ENCODE data around the gene APLP1. TPM values are rescaled to one million over a fixed set of nuclear protein-coding genes. Genes with fewer than 3 reads are reported as not detected.

APLP1 gene
- total RNA-seq, 3 donors from 2014 or later: 2.6 to 4.2 (median 3.3) TPM

- TF ChIP-seq POLR2AphosphoS5 (IDR thresholded peaks at IDR 0.05): no peak
- TF ChIP-seq POLR2A (IDR thresholded peaks at IDR 0.05): no peak
- TF ChIP-seq CTCF (IDR thresholded peaks at IDR 0.05): no peak
- H3K27me3 ChIP-seq: no peaks in the 10 kb centered on the region
- intact Hi-C loops (cut with DNase I; ENCODE audit: low total_unique reads): no loop called here
- no peak overlapping the region for H3K4me3 ChIP-seq
- no peaks in the 10 kb centered on the region for H3K9me3 ChIP-seq
- H3K27ac ChIP-seq: no peak overlapping the region
- H3K4me1 ChIP-seq: no peaks in the 10 kb centered on the region
- no peak for DNase-seq (ENCODE audit: low spot score in 2 of 2)
- no peaks in the 10 kb centered on the region for H3K36me3 ChIP-seq
Measured at GRCh38 chr19:35885225-35885738, 16.9 kb downstream of the APLP1 start.

GRCh38 chr19:35885904-35886303 is 17.5 kb downstream of the APLP1 start:
- Histone ChIP-seq H3K9me3 (no peaks in the 10 kb centered on the region), H3K4me3 (no peak overlapping the region), H3K27me3 (no peaks in the 10 kb centered on the region), H3K36me3 (no peaks in the 10 kb centered on the region), H3K4me1 (no peaks in the 10 kb centered on the region), H3K27ac (no peak overlapping the region)
- no peak for DNase-seq (ENCODE audit: low spot score in 2 of 2)
- TF ChIP-seq POLR2A (IDR thresholded peaks at IDR 0.05): no peak
- TF ChIP-seq POLR2AphosphoS5 (IDR thresholded peaks at IDR 0.05): no peak
- no peak for TF ChIP-seq CTCF (IDR thresholded peaks at IDR 0.05)
- intact Hi-C loops (cut with DNase I; ENCODE audit: low total_unique reads): no loop called here

- H3K27ac ChIP-seq: no peak overlapping the region
- TF ChIP-seq POLR2AphosphoS5 (IDR thresholded peaks at IDR 0.05) (no peak), CTCF (IDR thresholded peaks at IDR 0.05) (no peak), POLR2A (IDR thresholded peaks at IDR 0.05) (no peak)
- no peaks in the 10 kb centered on the region for H3K4me1 ChIP-seq
- H3K27me3 ChIP-seq: no peaks in the 10 kb centered on the region
- no peak for DNase-seq (ENCODE audit: low spot score in 2 of 2)
- intact Hi-C loops (cut with DNase I; ENCODE audit: low total_unique reads): no loop called here
- no peak overlapping the region for H3K4me3 ChIP-seq
- no peaks in the 10 kb centered on the region for H3K36me3 ChIP-seq
- H3K9me3 ChIP-seq: no peaks in the 10 kb centered on the region
Measured at GRCh38 chr19:35887197-35887596, 18.8 kb downstream of the APLP1 start.

GRCh38 chr19:35888398-35888797 is 20.0 kb downstream of the APLP1 start:
- intact Hi-C loops (cut with DNase I; ENCODE audit: low total_unique reads): no loop called here
- H3K36me3 ChIP-seq: no peaks in the 10 kb centered on the region
- H3K9me3 ChIP-seq: no peaks in the 10 kb centered on the region
- no peaks in the 10 kb centered on the region for H3K4me1 ChIP-seq
- H3K27me3 ChIP-seq: no peaks in the 10 kb centered on the region
- DNase-seq (ENCODE audit: low spot score in 2 of 2): no peak
- no peak overlapping the region for H3K27ac ChIP-seq
- TF ChIP-seq POLR2AphosphoS5 (IDR thresholded peaks at IDR 0.05) (no peak), CTCF (IDR thresholded peaks at IDR 0.05) (no peak), POLR2A (IDR thresholded peaks at IDR 0.05) (no peak)
- H3K4me3 ChIP-seq: no peak overlapping the region

GRCh38 chr19:35889370-35890112 is 21.2 kb downstream of the APLP1 start:
- H3K4me1 ChIP-seq: no peaks in the 10 kb centered on the region
- intact Hi-C loops (cut with DNase I; ENCODE audit: low total_unique reads): no loop called here
- TF ChIP-seq POLR2A (IDR thresholded peaks at IDR 0.05) (no peak), CTCF (IDR thresholded peaks at IDR 0.05) (no peak), POLR2AphosphoS5 (IDR thresholded peaks at IDR 0.05) (no peak)
- H3K36me3 ChIP-seq: no peaks in the 10 kb centered on the region
- no peak for DNase-seq (ENCODE audit: low spot score in 2 of 2)
- H3K4me3 ChIP-seq: no peak overlapping the region
- no peaks in the 10 kb centered on the region for H3K9me3 ChIP-seq
- H3K27me3 ChIP-seq: no peaks in the 10 kb centered on the region
- H3K27ac ChIP-seq: no peak overlapping the region
